H9 (cell line): ENCODE data around the gene PHOX2A. TPM values are rescaled to one million over a fixed set of nuclear protein-coding genes. Genes with fewer than 3 reads are reported as not detected.

Source experiments
- DNase-seq: peaks from one replicate; pipeline ENCODE4 v3.0.0-alpha.2; 2017
- H2AFZ ChIP-seq: one replicate; pipeline ENCODE4 v1.6.1; 2013; ENCODE audit warnings: mild to moderate bottlenecking, low read length, control low read depth, moderate library complexity
- H2AK5ac ChIP-seq: 2 replicates; pipeline ENCODE4 v1.6.1; 2013; ENCODE audit warnings: low read length, control low read depth, mixed read lengths; ENCODE audit not compliant: insufficient read length
- H2BK120ac ChIP-seq: one replicate; pipeline ENCODE4 v1.6.1; 2013; ENCODE audit warnings: low read depth, mild to moderate bottlenecking, low read length, control low read depth, inconsistent platforms; ENCODE audit not compliant: poor library complexity, severe bottlenecking
- H2BK12ac ChIP-seq: 2 replicates; pipeline ENCODE4 v1.6.1; 2013; ENCODE audit warnings: low read length, control low read depth, mixed read lengths, low read depth; ENCODE audit not compliant: insufficient read length
- H2BK15ac ChIP-seq: 2 replicates; pipeline ENCODE4 v1.6.1; 2013; ENCODE audit warnings: low read depth, low read length, control low read depth
- H2BK20ac ChIP-seq: one replicate; pipeline ENCODE4 v1.6.1; 2013; ENCODE audit warnings: low read depth, mild to moderate bottlenecking, low read length, control low read depth, inconsistent platforms; ENCODE audit not compliant: poor library complexity, severe bottlenecking
- H2BK5ac ChIP-seq: 2 replicates; pipeline ENCODE4 v1.6.1; 2013; ENCODE audit warnings: low read length, control low read depth, mixed read lengths; ENCODE audit not compliant: insufficient read length
- H3K14ac ChIP-seq: 2 replicates; pipeline ENCODE4 v1.6.1; 2013; ENCODE audit warnings: low read length, control low read depth; ENCODE audit not compliant: insufficient read depth
- H3K18ac ChIP-seq: 2 replicates; pipeline ENCODE4 v1.6.1; 2013; ENCODE audit warnings: low read depth, mild to moderate bottlenecking, mixed read lengths, low read length, control low read depth; ENCODE audit not compliant: insufficient read length
- H3K23ac ChIP-seq: 2 replicates; pipeline ENCODE4 v1.6.1; 2013; ENCODE audit warnings: low read length, control low read depth, mixed read lengths, low read depth; ENCODE audit not compliant: insufficient read length
- H3K23me2 ChIP-seq: 2 replicates; pipeline ENCODE4 v1.6.1; 2013; ENCODE audit warnings: low read depth, mild to moderate bottlenecking, mixed read lengths, low read length, control low read depth; ENCODE audit not compliant: insufficient read length, poor library complexity, severe bottlenecking
- H3K27ac ChIP-seq: 2 replicates; pipeline ENCODE4 v1.5.1; 2013; ENCODE audit warnings: low read length, control low read depth, mixed read lengths, low read depth; ENCODE audit not compliant: insufficient read length
- H3K27me3 ChIP-seq: 2 replicates; pipeline ENCODE4 v1.6.1; 2013; ENCODE audit warnings: low read length, control low read depth, inconsistent platforms; ENCODE audit not compliant: insufficient read depth
- H3K4ac ChIP-seq: 2 replicates; pipeline ENCODE4 v1.6.1; 2013; ENCODE audit warnings: low read depth, mild to moderate bottlenecking, control low read depth, inconsistent platforms, low read length, moderate library complexity
- H3K4me1 ChIP-seq: 2 replicates; pipeline ENCODE4 v1.6.1; 2013; ENCODE audit warnings: low read length, control low read depth, inconsistent platforms; ENCODE audit not compliant: insufficient read depth
- H3K4me2 ChIP-seq: 2 replicates; pipeline ENCODE4 v1.6.1; 2013; ENCODE audit warnings: low read length, control low read depth, mixed read lengths; ENCODE audit not compliant: insufficient read length, insufficient read depth
- H3K56ac ChIP-seq: 2 replicates; pipeline ENCODE4 v1.6.1; 2013; ENCODE audit warnings: low read depth, mild to moderate bottlenecking, mixed read lengths, low read length, control low read depth; ENCODE audit not compliant: insufficient read length
- H3K79me1 ChIP-seq: 2 replicates; pipeline ENCODE4 v1.6.1; 2013; ENCODE audit warnings: low read depth, mild to moderate bottlenecking, moderate library complexity, low read length, control low read depth, inconsistent platforms; ENCODE audit not compliant: insufficient read depth, poor library complexity, severe bottlenecking
- H3K79me2 ChIP-seq: 2 replicates; pipeline ENCODE4 v1.6.1; 2013; ENCODE audit warnings: low read length, control low read depth, inconsistent platforms; ENCODE audit not compliant: insufficient read depth
- H3K9ac ChIP-seq: 2 replicates; pipeline ENCODE4 v1.6.1; 2013; ENCODE audit warnings: low read length, control low read depth, mixed read lengths; ENCODE audit not compliant: insufficient read length; ENCODE audit errors: extremely low read depth
- H3K9me3 ChIP-seq: one replicate; pipeline ENCODE4 v1.6.1; 2013; ENCODE audit warnings: low read depth, low read length, inconsistent platforms; ENCODE audit not compliant: control insufficient read depth
- H3T11ph ChIP-seq: one replicate; pipeline ENCODE4 v1.6.1; 2013; ENCODE audit warnings: mild to moderate bottlenecking, low read length, control low read depth, inconsistent platforms
- H4K20me1 ChIP-seq: one replicate; pipeline ENCODE4 v1.6.1; 2013; ENCODE audit not compliant: control insufficient read depth, insufficient read length, insufficient read depth
- H4K5ac ChIP-seq: 2 replicates; pipeline ENCODE4 v1.6.1; 2013; ENCODE audit warnings: low read depth, mild to moderate bottlenecking, mixed read lengths, low read length, control low read depth; ENCODE audit not compliant: insufficient read length
- H4K8ac ChIP-seq: replicated peaks from 2 replicates; pipeline ENCODE4 v1.6.1; 2013; ENCODE audit warnings: low read length, control low read depth, mixed read lengths, low read depth; ENCODE audit not compliant: insufficient read length
- H4K91ac ChIP-seq: 2 replicates; pipeline ENCODE4 v1.6.1; 2013; ENCODE audit warnings: low read depth, mild to moderate bottlenecking, moderate library complexity, mixed read lengths, low read length, control low read depth; ENCODE audit not compliant: insufficient read length
- H3K27ac Mint-ChIP-seq, 3 experiments: 2 replicates in 2 of 3; 3 replicates in 1 of 3; pipeline ENCODE4 v1.8.0; 2020 to 2021; ENCODE audit warnings: mixed read lengths in 3 of 3, mild to moderate bottlenecking in 1 of 3, moderate library complexity in 1 of 3
- H3K27me3 Mint-ChIP-seq: 2 replicates; pipeline ENCODE4 v1.8.0; 2021; ENCODE audit warnings: low read depth, mild to moderate bottlenecking, moderate library complexity, mixed read lengths
- H3K36me3 Mint-ChIP-seq, 3 experiments: 2 replicates in 2 of 3; 3 replicates in 1 of 3; pipeline ENCODE4 v1.8.0; 2020 to 2021; ENCODE audit warnings: low read depth in 3 of 3, mixed read lengths in 3 of 3; ENCODE audit not compliant: insufficient read depth in 1 of 3
- H3K4me1 Mint-ChIP-seq, 2 experiments: 2 replicates each; pipeline ENCODE4 v1.8.0; 2020; ENCODE audit warnings: mixed read lengths in 2 of 2
- H3K4me3 Mint-ChIP-seq, 2 experiments: 2 replicates in 1 of 2; 3 replicates in 1 of 2; pipeline ENCODE4 v1.8.0; 2020 to 2021; ENCODE audit warnings: mild to moderate bottlenecking in 2 of 2, mixed read lengths in 2 of 2, moderate library complexity in 1 of 2
- H3K9me3 Mint-ChIP-seq, 2 experiments: 2 replicates in 1 of 2; 3 replicates in 1 of 2; pipeline ENCODE4 v1.8.0; 2020; ENCODE audit warnings: mild to moderate bottlenecking in 2 of 2, mixed read lengths in 2 of 2, moderate library complexity in 1 of 2
- CTCF ChIP-seq: fragments of 200-600 bp; sonication (generic); conservative IDR thresholded peaks from 3 replicates; pipeline ENCODE4 v1.8.0; 2021; ENCODE audit warnings: antibody characterized with exemption, mild to moderate bottlenecking
- WGBS: extraction: QIAGEN DNeasy Blood & Tissue Kit; methylation state at CpG from one replicate; pipeline ENCODE4 v1.1.7; 2013; ENCODE audit warnings: missing lambda C conversion rate, low lambda C conversion rate, mixed read lengths; ENCODE audit not compliant: insufficient read length; ENCODE audit errors: extremely low coverage; 5-methylcytosine and 5-hydroxymethylcytosine counted together
- total RNA-seq: library from RNA; stranded (reverse); gene quantifications from 2 replicates; pipeline ENCODE4 v1.2.1, GENCODE V29; 2021

PHOX2A gene
- total RNA-seq, 1 experiment from 2014 or later = 1.4 TPM

GRCh38 chr11:72225411-72225951, 18.5 kb downstream of the PHOX2A start:
- WGBS = no CpG with 5 or more reads among the region's 11 CpGs

More at GRCh38 chr11:72225411-72225951, 18.5 kb downstream of the PHOX2A start:
- Mint-ChIP-seq H3K27ac (peak overlapping the region in 1 of 3 experiments; percentile 88; a peak in 3 of 7 replicates), H3K27me3 (peaks cover 4% of the 10 kb centered on the region), H3K9me3 (no peaks in the 10 kb centered on the region), H3K36me3 (peaks cover 15 to 44% (median 40%) of the 10 kb centered on the region in 3 experiments; a peak in 6 of 7 replicates), H3K4me1 (peaks cover 27 to 38% of the 10 kb centered on the region in 2 experiments), H3K4me3 (peak overlapping the region; percentile 89 to 95)
- Histone ChIP-seq H3K27me3 (no peaks in the 10 kb centered on the region), H4K5ac (no peak overlapping the region), H2BK5ac (no peak overlapping the region), H2BK120ac (no peak overlapping the region), H3K23me2 (peaks cover 16% of the 10 kb centered on the region), H2BK12ac (no peak overlapping the region), H2AFZ (no peak overlapping the region), H3K9me3 (no peaks in the 10 kb centered on the region), H3K4ac (no peak overlapping the region), H4K20me1 (peaks cover 2% of the 10 kb centered on the region), H3K4me1 (peaks cover 2% of the 10 kb centered on the region; the same call in 1 of the 2 replicates), H2BK20ac (no peak overlapping the region), H3K14ac (0 out of 2 replicates have a peak overlapping the region, but pooled peaks have one; percentile 4), H3K79me2 (peaks cover 4% of the 10 kb centered on the region; the same call in 1 of the 2 replicates), H3K9ac (peak overlapping the region; percentile 25), H2BK15ac (no peak overlapping the region), H3K27ac (no peak overlapping the region), H3K56ac (no peak overlapping the region), H4K8ac (no peak overlapping the region), H3K23ac (no peak overlapping the region), H3K4me2 (peak overlapping the region; percentile 78), H3K18ac (no peak overlapping the region), H4K91ac (no peak overlapping the region), H3T11ph (no peak overlapping the region), H2AK5ac (no peak overlapping the region), H3K79me1 (peaks cover 3% of the 10 kb centered on the region)
- TF ChIP-seq CTCF = no peak
- peak; percentile 29 for DNase-seq
